Activated CD8-positive, alpha-beta T cell treated with anti-CD3 and anti-CD28 coated beads for 36 hours (primary cell): ENCODE measurements around the gene RSAD1. TPM values are rescaled to one million over a fixed set of nuclear protein-coding genes. Genes with fewer than 3 reads are reported as not detected.

Experiments
- ATAC-seq: fragments of 200-7000 bp; cut with Tn5 transposase; one replicate; pipeline ENCODE4 v1.10.0; 2021; ENCODE audit warnings: mild to moderate bottlenecking, moderate library complexity
- CTCF ChIA-PET: fragments of 350-600 bp; sonication (Branson Sonifier 250); formaldehyde crosslinking; loops from one replicate; lab custom pipeline; 2021; ENCODE audit warnings: antibody characterized with exemption; lab: Charles Lee
- POLR2A ChIA-PET: fragments of 350-600 bp; sonication (Branson Sonifier 250); formaldehyde crosslinking; loops from one replicate; lab custom pipeline; 2021; ENCODE audit warnings: antibody characterized with exemption; lab: Charles Lee
- DNase-seq: peaks from one replicate; pipeline ENCODE4 v3.0.0-alpha.2; 2020
- H3K27ac Mint-ChIP-seq: one replicate; pipeline ENCODE4 v1.8.0; 2021; ENCODE audit warnings: mild to moderate bottlenecking, mixed read lengths
- H3K27me3 Mint-ChIP-seq: one replicate; pipeline ENCODE4 v1.8.0; 2021; ENCODE audit warnings: mixed read lengths
- H3K36me3 Mint-ChIP-seq: one replicate; pipeline ENCODE4 v1.8.0; 2021; ENCODE audit warnings: low read depth, mixed read lengths
- H3K4me1 Mint-ChIP-seq: one replicate; pipeline ENCODE4 v1.8.0; 2021; ENCODE audit warnings: low read depth, mixed read lengths
- H3K4me3 Mint-ChIP-seq: one replicate; pipeline ENCODE4 v1.8.0; 2021; ENCODE audit warnings: mild to moderate bottlenecking, moderate library complexity, mixed read lengths
- H3K9me3 Mint-ChIP-seq: one replicate; pipeline ENCODE4 v1.8.0; 2021; ENCODE audit warnings: mixed read lengths
- CTCF ChIP-seq: fragments of 200-600 bp; IDR thresholded peaks from one replicate; pipeline ENCODE4 v1.8.0; 2022; ENCODE audit warnings: antibody characterized with exemption, mild to moderate bottlenecking
- intact Hi-C: fragments of 100-400 bp; cut with micrococcal nuclease; formaldehyde crosslinking; loops from one replicate; pipeline ENCODE4 v1.10.0; 2022
- total RNA-seq, 2 experiments: library from RNA; stranded (reverse); gene quantifications; one replicate each; pipeline ENCODE4 v1.2.3, GENCODE V29; 2021

The RSAD1 gene
- total RNA-seq, 2 experiments from 2014 or later: 39.2 to 40.7 TPM

- CTCF ChIA-PET: interaction anchor here (0.7 to 1.4 kb wide), 2 partner anchors 9 to 15 kb away, joined by 3 to 5 read pairs; no protein-coding TSS in a partner anchor
- no peak overlapping the region for H3K27ac Mint-ChIP-seq
- POLR2A ChIA-PET: no interaction called here
Observed at GRCh38 chr17:50437409-50437808, 41.3 kb upstream of the RSAD1 start.

GRCh38 chr17:50439008-50439407 lies 39.7 kb upstream of the RSAD1 start:
- Mint-ChIP-seq H3K27me3 (no peaks in the 10 kb centered on the region), H3K9me3 (no peaks in the 10 kb centered on the region)
- intact Hi-C loops: no loop called here

More at GRCh38 chr17:50437409-50437808, 41.3 kb upstream of the RSAD1 start:
- no peaks in the 10 kb centered on the region for H3K27me3 Mint-ChIP-seq
- intact Hi-C loops: no loop called here
- ATAC-seq (no peak), DNase-seq (no peak)
- no peaks in the 10 kb centered on the region for H3K4me1 Mint-ChIP-seq
- no peak for TF ChIP-seq CTCF
- no peak overlapping the region for H3K4me3 Mint-ChIP-seq
- H3K9me3 Mint-ChIP-seq: no peaks in the 10 kb centered on the region
- H3K36me3 Mint-ChIP-seq: no peaks in the 10 kb centered on the region

GRCh38 chr17:50440172-50440837 lies 38.4 kb upstream of the RSAD1 start:
- Mint-ChIP-seq H3K27ac (no peak overlapping the region), H3K4me3 (no peak overlapping the region), H3K4me1 (no peaks in the 10 kb centered on the region), H3K9me3 (no peaks in the 10 kb centered on the region), H3K36me3 (no peaks in the 10 kb centered on the region), H3K27me3 (no peaks in the 10 kb centered on the region)
- ChIA-PET CTCF (interaction anchor here (1.4 kb wide), 1 partner anchor 79 kb away, joined by 4 read pairs; no protein-coding TSS in a partner anchor), POLR2A (no interaction called here)
- TF ChIP-seq CTCF: no peak
- DNase-seq: no peak
- intact Hi-C loops: no loop called here
- no peak for ATAC-seq

More at GRCh38 chr17:50439008-50439407, 39.7 kb upstream of the RSAD1 start:
- no peak overlapping the region for H3K27ac Mint-ChIP-seq
- DNase-seq: no peak
- H3K4me3 Mint-ChIP-seq: no peak overlapping the region
- no peaks in the 10 kb centered on the region for H3K36me3 Mint-ChIP-seq
- no peak for TF ChIP-seq CTCF
- ChIA-PET POLR2A (no interaction called here), CTCF (interaction anchor here (1.4 kb wide), 1 partner anchor 10 kb away, joined by 5 read pairs; no protein-coding TSS in a partner anchor)
- H3K4me1 Mint-ChIP-seq: no peaks in the 10 kb centered on the region
- no peak for ATAC-seq

- CTCF ChIA-PET: interaction anchor here (1.4 to 1.5 kb wide), 2 partner anchors 44 to 79 kb away, joined by 3 to 4 read pairs; partner anchors contain the start of gene LRRC59
- POLR2A ChIA-PET: interaction anchor here (1.7 kb wide), 1 partner anchor 12 kb away, joined by 4 read pairs; no protein-coding TSS in a partner anchor
- DNase-seq: no peak
- Mint-ChIP-seq H3K4me3 (no peak overlapping the region), H3K27me3 (no peaks in the 10 kb centered on the region), H3K9me3 (no peaks in the 10 kb centered on the region), H3K27ac (no peak overlapping the region), H3K4me1 (no peaks in the 10 kb centered on the region), H3K36me3 (no peaks in the 10 kb centered on the region)
- TF ChIP-seq CTCF: no peak
- ATAC-seq: no peak
- intact Hi-C loops: no loop called here
Observed at GRCh38 chr17:50440838-50441829, 37.5 kb upstream of the RSAD1 start.
